DMS79 treated with DMSO at 0.1 percent for 48 hours (cell line): ENCODE measurements around the gene DDRGK1.
"Not testable (repeated sequence)": the region's sequence is repeated elsewhere in the genome, so short reads cannot be mapped to it uniquely, and the experiment has no call there.

ENCODE experiments used
- DNase-seq: peaks from one replicate; lab custom pipeline; 2025; lab: John Stamatoyannopoulos, UW

The DDRGK1 gene

GRCh38 chr20:3215359-3215917 is 11.0 kb upstream of the DDRGK1 start:
- not testable (repeated sequence) for DNase-seq

- DNase-seq: no peak
Observed at GRCh38 chr20:3213226-3213625, 8.7 kb upstream of the DDRGK1 start.

GRCh38 chr20:3210346-3210745 is 5.9 kb upstream of the DDRGK1 start:
- DNase-seq: no peak

- no peak for DNase-seq
Observed at GRCh38 chr20:3209946-3210317, 5.5 kb upstream of the DDRGK1 start.

- peak; percentile 40 for DNase-seq
Observed at GRCh38 chr20:3209257-3209945, 4.9 kb upstream of the DDRGK1 start, which contains the start of gene ITPA. Gene ITPA (plus strand): TSS chr20:3209498. CDS start chr20:3209552, 54 bp downstream.

GRCh38 chr20:3208786-3209256 is 4.3 kb upstream of the DDRGK1 start:
- DNase-seq: no peak

GRCh38 chr20:3203315-3204123 is 963 bp downstream of the DDRGK1 start:
- peak; percentile 39 for DNase-seq

GRCh38 chr20:3202965-3203314 is 1.5 kb downstream of the DDRGK1 start:
- no peak for DNase-seq

- no peak for DNase-seq
Observed at GRCh38 chr20:3199976-3200755, 4.3 kb downstream of the DDRGK1 start.

- DNase-seq: no peak
Observed at GRCh38 chr20:3199206-3199605, 5.3 kb downstream of the DDRGK1 start.

- no peak for DNase-seq
Observed at GRCh38 chr20:3195590-3196237, 8.8 kb downstream of the DDRGK1 start.

GRCh38 chr20:3194617-3195280 is 9.7 kb downstream of the DDRGK1 start:
- DNase-seq: no peak

- no peak for DNase-seq
Observed at GRCh38 chr20:3193806-3194616, 10.5 kb downstream of the DDRGK1 start.

- no peak for DNase-seq
Observed at GRCh38 chr20:3192226-3193015, 12.1 kb downstream of the DDRGK1 start.

GRCh38 chr20:3190681-3191111 is 13.8 kb downstream of the DDRGK1 start:
- no peak for DNase-seq

- no peak for DNase-seq
Observed at GRCh38 chr20:3189561-3190131, 14.8 kb downstream of the DDRGK1 start.

GRCh38 chr20:3188823-3189413 is 15.6 kb downstream of the DDRGK1 start:
- DNase-seq: no peak

- not testable (repeated sequence) for DNase-seq
Observed at GRCh38 chr20:3187861-3188260, 16.6 kb downstream of the DDRGK1 start.
